Measurements from ENCODE around the gene CMTM7.
A peak's percentile ranks its signal among the peaks of the same experiment; 100 is the strongest.

Gene CMTM7

DNA sequence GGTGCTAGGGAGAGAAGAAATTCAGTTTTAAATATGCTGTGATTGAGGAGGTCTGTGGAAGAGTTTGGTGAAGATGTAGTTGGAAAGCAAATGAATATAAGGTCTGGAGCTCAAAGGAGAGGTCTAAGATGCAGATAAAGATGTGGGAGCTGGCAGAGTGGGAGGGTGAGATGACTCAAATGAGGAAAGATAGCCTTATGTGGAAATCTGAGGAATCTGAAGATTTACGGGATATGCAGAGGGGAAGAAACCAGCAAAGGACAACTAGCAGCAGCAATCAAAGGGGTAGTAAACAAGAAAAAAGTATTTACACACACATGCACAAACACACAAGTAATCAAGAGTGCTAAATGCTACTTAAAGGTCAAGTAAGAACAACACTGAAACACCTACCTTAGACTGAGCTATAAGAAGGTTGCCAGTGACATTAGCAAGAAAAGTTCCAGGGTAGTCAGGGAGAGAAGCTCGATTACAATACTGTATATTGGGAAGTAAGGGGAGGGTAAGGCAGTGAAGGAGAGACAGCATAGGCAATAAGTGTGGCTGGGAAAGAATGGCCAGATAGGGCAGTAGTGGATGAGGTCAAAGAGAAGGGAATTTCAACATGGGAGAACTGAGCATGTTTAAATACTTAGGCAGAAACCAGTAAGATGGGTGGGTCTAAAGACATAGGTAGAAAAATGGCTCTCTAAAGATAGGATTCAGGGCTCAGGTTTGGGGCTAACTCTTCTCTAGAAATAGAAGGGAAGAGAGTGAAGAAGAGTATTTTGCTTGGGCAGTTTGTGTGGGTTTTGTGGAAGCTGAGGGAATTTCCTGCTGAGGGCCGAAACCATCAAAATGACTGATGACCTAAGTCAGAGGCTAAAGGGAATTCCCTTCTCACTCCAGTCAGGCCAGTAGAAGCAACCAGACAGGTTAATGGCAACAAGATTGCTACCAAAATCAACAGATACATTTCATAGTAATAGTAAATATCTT lies 102.1 kb downstream of the CMTM7 start:
- no peak for DNase-seq

GRCh38 chr3:32495085-32495484 lies 103.4 kb downstream of the CMTM7 start:
- no peak for DNase-seq

DNA sequence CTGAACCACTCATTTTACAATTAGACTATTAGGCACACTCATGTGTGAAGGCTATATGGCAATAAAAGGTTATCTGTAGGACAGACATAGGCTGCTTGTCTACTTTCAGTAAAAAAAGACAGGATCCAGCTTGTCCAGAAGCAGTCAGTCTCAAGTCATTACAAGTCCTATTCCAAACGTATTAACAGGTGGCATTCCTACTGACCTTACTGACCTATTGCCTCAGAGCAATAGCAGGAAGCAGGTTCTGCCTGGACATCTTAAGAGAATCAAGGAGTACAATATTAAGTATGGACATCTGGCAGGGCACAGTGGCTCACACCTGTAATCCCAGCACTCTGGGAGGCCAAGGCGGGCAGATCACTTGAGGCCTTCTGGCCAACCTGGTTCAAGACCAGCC lies 104.0 kb downstream of the CMTM7 start:
- no peak for DNase-seq

DNA sequence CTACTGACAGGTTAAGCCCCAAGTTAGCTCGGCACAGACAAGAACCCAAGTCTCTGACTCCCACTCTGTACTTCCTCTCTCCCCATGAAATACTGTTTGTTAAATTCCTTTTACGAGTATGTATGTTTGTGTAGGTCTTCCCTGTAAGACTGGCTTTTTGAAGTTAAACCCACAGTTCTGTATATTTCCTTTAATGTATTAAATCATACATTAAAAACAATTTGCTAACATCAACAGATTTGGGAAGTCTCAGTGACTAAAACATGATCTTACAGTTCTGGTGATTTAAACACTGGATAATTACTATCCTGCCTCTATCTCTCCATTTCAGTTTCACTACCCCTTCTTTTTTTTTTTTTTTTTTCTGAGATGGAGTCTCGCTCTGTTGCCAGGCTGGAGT lies 106.6 kb downstream of the CMTM7 start:
- DNase-seq, result no peak

DNA sequence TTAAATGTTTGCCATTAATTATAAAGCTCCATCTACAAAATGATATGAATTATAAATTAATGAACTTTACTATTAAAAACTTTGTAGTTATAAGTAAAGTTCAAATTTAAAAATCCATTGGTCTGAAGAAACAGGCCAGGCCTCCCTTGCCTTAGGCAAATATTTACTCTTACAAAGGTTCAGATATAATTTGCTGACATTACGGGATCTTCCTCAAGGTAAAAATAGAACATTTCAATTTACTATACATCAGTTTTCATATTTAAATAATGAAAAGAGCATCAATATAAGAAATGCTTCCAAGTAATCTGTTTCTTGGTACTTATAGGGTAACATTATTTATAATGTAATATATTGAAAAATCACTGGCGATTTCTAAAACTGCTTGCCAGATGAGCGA lies 107.3 kb downstream of the CMTM7 start:
- DNase-seq, result no peak

DNA sequence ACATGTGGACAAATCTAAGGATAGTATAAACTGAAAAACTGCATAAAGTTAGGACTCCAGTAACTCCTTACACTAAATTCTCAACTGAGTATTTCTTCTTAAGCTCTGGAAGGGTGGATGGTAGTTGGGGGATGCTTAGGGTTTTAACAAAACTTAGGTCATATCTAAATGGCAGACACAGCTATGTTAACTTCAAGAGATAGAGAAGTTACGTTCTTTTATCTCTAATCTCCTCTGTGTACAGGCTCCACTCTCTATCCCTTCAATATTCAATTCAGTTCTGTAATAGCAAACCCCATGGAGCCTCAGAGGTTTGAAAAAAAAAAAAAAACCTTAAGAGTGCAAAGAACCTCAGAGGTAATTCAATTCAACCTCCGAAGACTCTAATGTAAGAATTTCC lies 107.9 kb downstream of the CMTM7 start:
- DNase-seq, result no peak

DNA sequence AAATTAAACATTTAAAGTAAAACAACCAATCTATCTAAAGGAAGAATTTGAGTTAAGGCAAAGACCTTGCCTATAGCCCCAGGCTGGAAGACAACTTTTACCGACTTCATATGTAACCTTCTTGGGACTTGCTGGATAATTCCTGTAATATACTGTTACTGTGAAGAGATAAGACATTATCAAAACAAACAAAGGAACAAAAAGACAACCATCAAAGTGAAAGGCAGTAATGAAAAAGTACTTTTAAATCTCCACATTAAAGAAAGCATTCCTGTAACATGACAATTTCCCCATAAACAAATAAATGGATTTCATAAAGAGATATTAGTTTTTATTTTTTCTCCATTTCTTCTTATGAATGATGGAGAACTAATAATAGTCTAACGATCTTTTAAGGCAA lies 108.6 kb downstream of the CMTM7 start:
- DNase-seq, result no peak

GRCh38 chr3:32500880-32501782 lies 109.5 kb downstream of the CMTM7 start:
- no peak for DNase-seq

- no peak for DNase-seq
These were observed 110.1 kb downstream of the CMTM7 start for GRCh38 chr3:32501783-32502117.

DNA sequence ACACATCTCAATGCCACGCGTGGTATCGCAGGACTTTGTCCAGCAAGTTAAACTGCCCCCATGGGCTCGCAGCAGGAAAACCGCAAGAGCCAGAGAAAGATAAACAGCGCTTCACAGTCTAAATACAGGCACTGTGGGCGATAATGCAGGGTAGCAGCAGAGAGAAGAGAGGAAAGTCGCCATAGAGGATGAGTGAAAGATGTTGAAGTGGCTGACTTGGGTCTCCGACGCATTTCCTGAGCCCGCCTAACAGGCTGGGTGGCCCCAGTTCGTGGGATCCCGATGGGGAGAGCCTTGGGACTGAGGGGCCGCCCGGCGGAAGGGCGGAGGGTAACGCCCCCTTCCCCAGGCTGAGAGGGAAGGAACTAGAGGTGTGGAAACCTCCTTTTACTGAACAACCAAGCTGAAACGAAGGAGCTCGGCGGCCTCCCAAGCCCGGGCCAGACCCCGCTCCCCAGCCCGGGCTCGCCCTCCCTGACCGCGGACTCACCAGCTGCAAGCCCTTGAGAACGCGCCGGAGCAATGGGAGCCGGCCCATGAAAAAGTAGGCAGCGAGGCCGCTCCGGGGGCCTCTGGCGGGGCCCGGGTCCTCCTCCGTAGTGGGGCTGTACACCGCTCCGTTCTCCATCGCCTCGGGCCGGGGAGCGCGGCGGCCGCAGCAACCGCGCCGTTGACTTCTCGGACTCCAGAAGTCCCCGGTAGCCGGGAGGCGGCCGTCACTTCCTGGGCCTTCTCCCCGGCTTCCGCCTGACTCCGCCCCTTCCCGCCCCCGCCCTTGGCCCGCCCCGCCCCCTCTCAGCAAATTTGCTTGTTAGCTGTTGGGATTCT lies 110.7 kb downstream of the CMTM7 start, which contains the start of gene CMTM6:
TSS of gene CMTM6 (minus strand) at position 735 of the 828 bp plus-strand sequence. CDS start at position 628, 107 bp downstream.
- DNase-seq, result peak; percentile 60

DNA sequence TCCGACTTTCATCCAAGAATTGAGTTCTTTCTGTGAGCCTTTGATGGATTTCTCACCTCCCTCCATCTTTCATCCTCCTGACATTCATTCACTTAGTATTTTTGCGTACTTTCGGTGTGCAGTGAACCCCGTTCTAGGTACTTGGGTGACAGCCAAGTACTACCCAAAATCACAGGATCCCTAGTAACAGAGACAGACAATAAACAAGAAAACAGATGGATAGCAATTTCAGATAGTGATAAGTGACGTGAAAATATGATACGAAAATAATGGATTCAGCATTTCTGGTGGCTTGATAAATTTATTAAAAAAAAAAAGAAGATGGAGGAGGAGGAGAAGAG lies 111.3 kb downstream of the CMTM7 start:
- DNase-seq, result no peak
